ENCODE data around the gene NPC1L1. TPM values are rescaled to one million over a fixed set of nuclear protein-coding genes. Genes with fewer than 3 reads are reported as not detected.
"Not testable (repeated sequence)": the region's sequence is repeated elsewhere in the genome, so short reads cannot be mapped to it uniquely, and the experiment has no call there.

NPC1L1 gene
- total RNA-seq, 1 donor from 2014 or later, result 0.13 TPM

GRCh38 chr7:44565795-44566559 lies 24.8 kb upstream of the NPC1L1 start:
- DNase-seq, result no peak
- intact Hi-C loops (cut with DNase I), result loop anchor here (10.0 kb wide), 1 partner anchor 191 kb away; no protein-coding TSS in a partner anchor
- ATAC-seq (ENCODE audit: poor library complexity), result peak; percentile 32

- intact Hi-C loops (cut with DNase I), result loop anchor here (10.0 kb wide), 1 partner anchor 190 kb away; no protein-coding TSS in a partner anchor
- peak; percentile 83 for DNase-seq
- ATAC-seq (ENCODE audit: poor library complexity), result peak; percentile 91
These were observed 24.1 kb upstream of the NPC1L1 start for GRCh38 chr7:44565097-44565794.

GRCh38 chr7:44564606-44565005 lies 23.5 kb upstream of the NPC1L1 start:
- ATAC-seq (ENCODE audit: poor library complexity), result no peak
- intact Hi-C loops (cut with DNase I), result loop anchor here (5.0 to 10.0 kb wide), 2 partner anchors 67 to 190 kb away; no protein-coding TSS in a partner anchor
- no peak for DNase-seq

GRCh38 chr7:44563171-44563679 lies 22.1 kb upstream of the NPC1L1 start:
- intact Hi-C loops (cut with DNase I), result loop anchor here (5.0 to 10.0 kb wide), 2 partner anchors 66 to 188 kb away; no protein-coding TSS in a partner anchor
- ATAC-seq (ENCODE audit: poor library complexity) (no peak), DNase-seq (no peak)

- intact Hi-C loops (cut with DNase I), result loop anchor here (5.0 to 10.0 kb wide), 2 partner anchors 65 to 188 kb away; no protein-coding TSS in a partner anchor
- ATAC-seq (ENCODE audit: poor library complexity); DNase-seq: not testable (repeated sequence)
These were observed 21.5 kb upstream of the NPC1L1 start for GRCh38 chr7:44562622-44562962.

- intact Hi-C loops (cut with DNase I), result loop anchor here (5.0 to 10.0 kb wide), 2 partner anchors 65 to 187 kb away; no protein-coding TSS in a partner anchor
- ATAC-seq (ENCODE audit: poor library complexity), result no peak
- no peak for DNase-seq
These were observed 21.0 kb upstream of the NPC1L1 start for GRCh38 chr7:44561962-44562621.

GRCh38 chr7:44561481-44561880 lies 20.4 kb upstream of the NPC1L1 start:
- ATAC-seq (ENCODE audit: poor library complexity) (no peak), DNase-seq (no peak)
- intact Hi-C loops (cut with DNase I), result loop anchor here (5.0 to 10.0 kb wide), 2 partner anchors 64 to 187 kb away; no protein-coding TSS in a partner anchor

GRCh38 chr7:44559485-44559884 lies 18.4 kb upstream of the NPC1L1 start:
- ATAC-seq (ENCODE audit: poor library complexity) (no peak), DNase-seq (no peak)
- intact Hi-C loops (cut with DNase I), result no loop called here

- no peak for ATAC-seq (ENCODE audit: poor library complexity)
- intact Hi-C loops (cut with DNase I), result no loop called here
- no peak for DNase-seq
These were observed 16.4 kb upstream of the NPC1L1 start for GRCh38 chr7:44557485-44557884.

GRCh38 chr7:44555350-44555749 lies 14.2 kb upstream of the NPC1L1 start:
- DNase-seq (no peak), ATAC-seq (ENCODE audit: poor library complexity) (no peak)
- intact Hi-C loops (cut with DNase I), result no loop called here

- ATAC-seq (ENCODE audit: poor library complexity); intact Hi-C loops (cut with DNase I); DNase-seq: not testable (repeated sequence)
These were observed 11.4 kb upstream of the NPC1L1 start for GRCh38 chr7:44552473-44553005.

- ATAC-seq (ENCODE audit: poor library complexity), result no peak
- DNase-seq, result no peak
- intact Hi-C loops (cut with DNase I), result no loop called here
These were observed 8.3 kb upstream of the NPC1L1 start for GRCh38 chr7:44549457-44549856.

- ATAC-seq (ENCODE audit: poor library complexity) (no peak), DNase-seq (no peak)
- intact Hi-C loops (cut with DNase I), result no loop called here
These were observed 7.8 kb upstream of the NPC1L1 start for GRCh38 chr7:44548893-44549292.

- ATAC-seq (ENCODE audit: poor library complexity), result no peak
- no peak for DNase-seq
- intact Hi-C loops (cut with DNase I), result no loop called here
These were observed 6.6 kb upstream of the NPC1L1 start for GRCh38 chr7:44547536-44548231.

GRCh38 chr7:44541876-44542610 lies 913 bp upstream of the NPC1L1 start:
- ATAC-seq (ENCODE audit: poor library complexity), result no peak
- no peak for DNase-seq
- intact Hi-C loops (cut with DNase I), result no loop called here

GRCh38 chr7:44540592-44541027 lies 520 bp downstream of the NPC1L1 start:
- no peak for DNase-seq
- no peak for ATAC-seq (ENCODE audit: poor library complexity)
- intact Hi-C loops (cut with DNase I), result no loop called here

- no peak for DNase-seq
- intact Hi-C loops (cut with DNase I), result no loop called here
These were observed 1.2 kb downstream of the NPC1L1 start for GRCh38 chr7:44539669-44540506.

More at GRCh38 chr7:44539669-44540506, 1.2 kb downstream of the NPC1L1 start:
- ATAC-seq (ENCODE audit: poor library complexity), result no peak
